Activated naive CD8-positive, alpha-beta T cell treated with anti-CD3 and anti-CD28 coated beads, Interleukin-2, amount 50 U/mL, for 24 hours (primary cell): ENCODE data around the gene SARS2.

ENCODE experiments used
- ATAC-seq: fragments of 150-1000 bp; cut with Tn5 transposase; one replicate; pipeline ENCODE4 v1.10.0; 2021
- DNase-seq: peaks from one replicate; pipeline ENCODE4 v3.0.0; 2021
- H3K27ac Mint-ChIP-seq: one replicate; pipeline ENCODE4 v1.8.0; 2021; ENCODE audit warnings: mild to moderate bottlenecking, mixed read lengths
- H3K27me3 Mint-ChIP-seq: one replicate; pipeline ENCODE4 v1.8.0; 2021; ENCODE audit warnings: mixed read lengths
- H3K36me3 Mint-ChIP-seq: one replicate; pipeline ENCODE4 v1.8.0; 2021; ENCODE audit warnings: low read depth, mixed read lengths
- H3K4me1 Mint-ChIP-seq: one replicate; pipeline ENCODE4 v1.8.0; 2021; ENCODE audit warnings: mixed read lengths
- H3K4me3 Mint-ChIP-seq: one replicate; pipeline ENCODE4 v1.8.0; 2021; ENCODE audit warnings: mild to moderate bottlenecking, moderate library complexity, mixed read lengths
- H3K9me3 Mint-ChIP-seq: one replicate; pipeline ENCODE4 v1.8.0; 2021; ENCODE audit warnings: mixed read lengths

The SARS2 gene

GRCh38 chr19:38915329-38916321 is 14.9 kb downstream of the SARS2 start:
- H3K4me3 Mint-ChIP-seq: no peak overlapping the region
- H3K9me3 Mint-ChIP-seq: no peaks in the 10 kb centered on the region
- no peak for DNase-seq
- ATAC-seq: no peak
- no peaks in the 10 kb centered on the region for H3K27me3 Mint-ChIP-seq
- H3K36me3 Mint-ChIP-seq: no peaks in the 10 kb centered on the region
- no peak overlapping the region for H3K27ac Mint-ChIP-seq
- peaks cover 11% of the 10 kb centered on the region for H3K4me1 Mint-ChIP-seq

GRCh38 chr19:38913958-38914357 is 16.6 kb downstream of the SARS2 start:
- Mint-ChIP-seq H3K4me3 (no peak overlapping the region), H3K4me1 (peaks cover 11% of the 10 kb centered on the region), H3K36me3 (no peaks in the 10 kb centered on the region), H3K27ac (no peak overlapping the region), H3K27me3 (no peaks in the 10 kb centered on the region), H3K9me3 (no peaks in the 10 kb centered on the region)
- DNase-seq (no peak), ATAC-seq (no peak)

- Mint-ChIP-seq H3K9me3 (no peaks in the 10 kb centered on the region), H3K36me3 (peaks cover 2% of the 10 kb centered on the region), H3K27me3 (no peaks in the 10 kb centered on the region), H3K4me3 (no peak overlapping the region), H3K4me1 (peaks cover 12% of the 10 kb centered on the region), H3K27ac (peak overlapping the region; percentile 33)
- peak; percentile 47 for ATAC-seq
- DNase-seq: no peak
Observed at GRCh38 chr19:38912600-38913514, 17.7 kb downstream of the SARS2 start.

DNA sequence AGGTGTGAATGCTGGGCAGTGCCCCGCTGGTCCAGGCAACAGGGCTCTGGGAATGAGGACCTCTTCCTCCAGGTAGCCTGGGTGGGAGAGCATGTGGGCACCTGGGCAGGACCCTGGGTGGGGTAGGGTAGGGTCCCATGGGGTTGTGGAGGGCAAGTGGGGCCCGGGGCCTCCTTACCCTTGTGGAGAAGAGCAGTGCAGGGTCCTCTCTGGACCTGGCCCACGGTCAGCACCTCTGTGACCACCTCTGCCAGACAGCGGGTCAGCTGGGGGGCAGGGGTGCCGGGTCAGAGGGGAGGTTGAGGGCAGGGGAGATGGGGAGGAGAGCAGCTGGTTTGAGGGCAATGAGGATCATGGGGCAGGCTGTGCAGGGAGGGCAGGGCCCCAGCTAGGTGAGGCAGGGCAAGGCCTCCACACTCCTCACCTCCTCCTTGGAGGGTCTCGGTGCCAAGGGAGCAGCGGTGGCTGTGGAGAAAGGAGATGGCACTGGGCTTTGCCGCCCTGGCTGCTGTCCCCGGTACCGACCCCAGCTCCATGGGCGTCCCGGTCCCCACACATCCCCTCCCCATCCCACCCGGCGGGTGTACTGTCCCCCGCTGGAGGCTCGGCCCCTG is 19.1 kb downstream of the SARS2 start:
- Mint-ChIP-seq H3K27ac (no peak overlapping the region), H3K27me3 (no peaks in the 10 kb centered on the region), H3K36me3 (peaks cover 9% of the 10 kb centered on the region), H3K9me3 (no peaks in the 10 kb centered on the region), H3K4me3 (no peak overlapping the region), H3K4me1 (peaks cover 14% of the 10 kb centered on the region)
- ATAC-seq (no peak), DNase-seq (no peak)

GRCh38 chr19:38910488-38910887 is 20.1 kb downstream of the SARS2 start:
- H3K27ac Mint-ChIP-seq: no peak overlapping the region
- peaks cover 14% of the 10 kb centered on the region for H3K4me1 Mint-ChIP-seq
- no peak for DNase-seq
- no peaks in the 10 kb centered on the region for H3K9me3 Mint-ChIP-seq
- no peak for ATAC-seq
- H3K36me3 Mint-ChIP-seq: peaks cover 12% of the 10 kb centered on the region
- no peak overlapping the region for H3K4me3 Mint-ChIP-seq
- no peaks in the 10 kb centered on the region for H3K27me3 Mint-ChIP-seq

DNA sequence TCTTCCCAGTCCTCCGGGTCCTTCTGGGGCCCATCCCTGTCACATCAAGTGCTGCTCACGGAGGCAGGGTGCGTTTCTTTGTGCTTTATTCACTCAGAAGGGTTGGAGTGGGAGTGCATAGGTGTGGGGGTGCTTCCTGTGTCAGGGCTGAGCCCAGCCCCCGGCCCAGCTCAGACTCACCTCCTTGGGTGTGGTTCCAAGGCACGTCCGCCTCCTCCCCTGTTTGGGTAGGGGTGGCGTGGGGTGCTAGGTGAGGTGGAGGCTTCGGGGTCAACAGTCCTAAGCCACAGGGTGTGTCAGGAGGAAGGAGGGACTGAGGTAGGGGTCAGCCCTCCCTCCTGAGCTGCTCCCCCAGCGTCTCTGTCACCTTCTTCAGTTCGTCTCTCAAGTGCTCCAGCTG is 21.7 kb downstream of the SARS2 start:
- Mint-ChIP-seq H3K36me3 (peaks cover 23% of the 10 kb centered on the region), H3K27ac (no peak overlapping the region), H3K27me3 (no peaks in the 10 kb centered on the region), H3K9me3 (no peaks in the 10 kb centered on the region), H3K4me3 (no peak overlapping the region), H3K4me1 (peaks cover 21% of the 10 kb centered on the region)
- ATAC-seq (no peak), DNase-seq (no peak)

DNA sequence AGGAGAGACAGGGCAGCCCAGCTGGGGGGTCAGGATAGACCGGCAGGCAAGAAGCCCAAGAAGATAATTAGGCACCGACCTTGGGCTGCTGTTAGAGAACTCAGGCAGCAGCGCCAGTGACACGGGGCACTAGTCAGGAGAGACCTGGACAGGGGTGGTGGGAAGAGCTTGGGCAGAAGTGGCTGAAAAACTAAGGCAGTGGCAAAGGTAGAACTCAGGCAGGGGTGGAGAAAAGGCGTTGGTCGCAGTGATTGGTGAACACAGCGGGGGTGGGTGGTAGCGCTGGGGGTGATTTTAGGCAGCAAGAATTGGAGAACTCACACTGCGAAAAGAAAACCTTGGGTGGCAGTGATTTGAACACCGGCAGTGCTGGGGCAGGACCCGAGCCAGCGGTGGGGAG is 22.9 kb downstream of the SARS2 start:
- H3K4me3 Mint-ChIP-seq: no peak overlapping the region

GRCh38 chr19:38907227-38907626 is 23.3 kb downstream of the SARS2 start:
- no peak for ATAC-seq

More for the DNA sequence above, 22.9 kb downstream of the SARS2 start:
- H3K36me3 Mint-ChIP-seq: peaks cover 26% of the 10 kb centered on the region
- peaks cover 17% of the 10 kb centered on the region for H3K4me1 Mint-ChIP-seq
- H3K27me3 Mint-ChIP-seq: no peaks in the 10 kb centered on the region
- H3K9me3 Mint-ChIP-seq: no peaks in the 10 kb centered on the region
- DNase-seq (no peak), ATAC-seq (no peak)
- no peak overlapping the region for H3K27ac Mint-ChIP-seq

GRCh38 chr19:38905620-38906019 is 24.9 kb downstream of the SARS2 start:
- peaks cover 34% of the 10 kb centered on the region for H3K36me3 Mint-ChIP-seq
- DNase-seq: no peak
- H3K4me3 Mint-ChIP-seq: no peak overlapping the region
- peaks cover 4% of the 10 kb centered on the region for H3K9me3 Mint-ChIP-seq
- H3K27ac Mint-ChIP-seq: no peak overlapping the region
- peaks cover 29% of the 10 kb centered on the region for H3K4me1 Mint-ChIP-seq
- no peaks in the 10 kb centered on the region for H3K27me3 Mint-ChIP-seq
- no peak for ATAC-seq

More at GRCh38 chr19:38907227-38907626, 23.3 kb downstream of the SARS2 start:
- no peaks in the 10 kb centered on the region for H3K9me3 Mint-ChIP-seq
- H3K36me3 Mint-ChIP-seq: peaks cover 27% of the 10 kb centered on the region
- DNase-seq: no peak
- H3K27me3 Mint-ChIP-seq: no peaks in the 10 kb centered on the region
- peaks cover 15% of the 10 kb centered on the region for H3K4me1 Mint-ChIP-seq
- no peak overlapping the region for H3K4me3 Mint-ChIP-seq
- H3K27ac Mint-ChIP-seq: no peak overlapping the region

DNA sequence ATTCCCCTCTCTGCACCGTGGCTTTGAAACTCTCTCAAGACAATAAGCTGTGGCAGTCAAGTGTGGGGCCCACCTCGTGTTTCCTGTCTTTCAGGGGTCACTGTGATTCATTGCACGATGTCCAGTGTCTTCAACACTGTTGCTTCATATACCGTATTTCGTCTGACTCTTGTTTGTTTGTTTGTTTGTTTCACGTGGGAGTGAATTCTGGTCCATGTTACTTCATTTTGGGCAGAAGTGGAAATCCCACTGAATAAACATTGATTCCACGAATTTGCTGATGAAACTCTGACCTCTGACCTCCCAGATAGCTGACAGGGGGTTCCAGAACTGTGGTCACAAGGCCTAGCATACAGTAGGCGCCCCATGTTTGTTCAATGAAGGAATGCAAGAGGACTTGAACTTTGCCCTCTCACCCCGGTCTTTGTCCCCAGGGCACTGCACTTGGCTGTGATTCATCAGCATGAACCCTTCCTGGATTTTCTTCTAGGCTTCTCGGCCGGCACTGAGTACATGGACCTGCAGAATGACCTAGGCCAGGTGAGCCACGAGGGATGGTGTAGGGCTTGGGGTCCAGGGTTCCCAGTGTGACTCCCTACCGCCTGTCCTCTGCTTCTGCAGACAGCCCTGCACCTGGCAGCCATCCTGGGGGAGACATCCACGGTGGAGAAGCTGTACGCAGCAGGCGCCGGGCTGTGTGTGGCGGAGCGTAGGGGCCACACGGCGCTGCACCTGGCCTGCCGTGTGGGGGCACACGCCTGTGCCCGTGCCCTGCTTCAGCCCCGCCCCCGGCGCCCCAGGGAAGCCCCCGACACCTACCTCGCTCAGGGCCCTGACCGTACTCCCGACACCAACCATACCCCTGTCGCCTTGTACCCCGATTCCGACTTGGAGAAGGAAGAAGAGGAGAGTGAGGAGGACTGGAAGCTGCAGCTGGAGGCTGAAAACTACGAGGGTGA is 25.7 kb downstream of the SARS2 start:
- Mint-ChIP-seq H3K4me3 (peak overlapping the region; percentile 4), H3K4me1 (peaks cover 33% of the 10 kb centered on the region), H3K9me3 (peaks cover 4% of the 10 kb centered on the region), H3K36me3 (peaks cover 38% of the 10 kb centered on the region), H3K27ac (no peak overlapping the region), H3K27me3 (no peaks in the 10 kb centered on the region)
- DNase-seq (no peak), ATAC-seq (no peak)

DNA sequence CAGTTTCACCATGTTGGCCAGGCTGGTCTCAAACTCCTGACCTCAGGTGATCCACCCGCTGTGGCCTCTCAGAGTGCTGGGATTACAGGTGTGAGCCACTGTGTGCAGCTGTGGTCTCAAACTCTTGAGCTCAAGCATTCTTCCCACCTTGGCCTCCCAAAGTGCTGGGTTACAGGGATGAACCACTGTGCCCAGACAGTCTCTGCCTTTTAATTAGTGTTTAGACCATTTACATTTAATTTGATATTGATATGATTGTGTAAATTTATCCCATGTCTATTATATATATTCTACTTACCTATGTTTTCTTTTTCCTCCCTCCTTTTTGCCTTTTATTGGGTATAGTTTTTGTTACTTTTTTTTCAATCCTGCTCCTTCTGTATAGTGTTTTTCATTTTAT is 28.9 kb downstream of the SARS2 start:
- peaks cover 49% of the 10 kb centered on the region for H3K4me1 Mint-ChIP-seq
- peak overlapping the region; percentile 98 for H3K4me3 Mint-ChIP-seq
- DNase-seq (no peak), ATAC-seq (no peak)
- H3K9me3 Mint-ChIP-seq: peaks cover 4% of the 10 kb centered on the region
- H3K27me3 Mint-ChIP-seq: no peaks in the 10 kb centered on the region
- H3K36me3 Mint-ChIP-seq: peaks cover 30% of the 10 kb centered on the region
- H3K27ac Mint-ChIP-seq: peak overlapping the region; percentile 22

- ATAC-seq: no peak
- peaks cover 49% of the 10 kb centered on the region for H3K4me1 Mint-ChIP-seq
- H3K27ac Mint-ChIP-seq: peak overlapping the region; percentile 93
- H3K4me3 Mint-ChIP-seq: peak overlapping the region; percentile 98
- peaks cover 4% of the 10 kb centered on the region for H3K9me3 Mint-ChIP-seq
- peaks cover 26% of the 10 kb centered on the region for H3K36me3 Mint-ChIP-seq
- DNase-seq: no peak
- no peaks in the 10 kb centered on the region for H3K27me3 Mint-ChIP-seq
Observed at GRCh38 chr19:38900743-38901190, 29.8 kb downstream of the SARS2 start.

GRCh38 chr19:38900202-38900629 is 30.3 kb downstream of the SARS2 start:
- no peak for DNase-seq
- Mint-ChIP-seq H3K4me3 (peak overlapping the region; percentile 98), H3K27ac (peak overlapping the region; percentile 93), H3K9me3 (peaks cover 4% of the 10 kb centered on the region), H3K36me3 (peaks cover 23% of the 10 kb centered on the region), H3K4me1 (peaks cover 49% of the 10 kb centered on the region), H3K27me3 (no peaks in the 10 kb centered on the region)
- ATAC-seq: no peak
